Stimulated activated CD8-positive, alpha-beta memory T cell treated with anti-CD3 and anti-CD28 coated beads, Interleukin-15, amount 100 ng/mL, for 24 hours (primary cell): ENCODE measurements around the gene TUBD1.
"Not testable (repeated sequence)": the region's sequence is repeated elsewhere in the genome, so short reads cannot be mapped to it uniquely, and the experiment has no call there.

Experiments used
- DNase-seq: peaks from one replicate; pipeline ENCODE4 v3.0.0-alpha.2; 2020; ENCODE audit warnings: low read depth

TUBD1 gene

DNA sequence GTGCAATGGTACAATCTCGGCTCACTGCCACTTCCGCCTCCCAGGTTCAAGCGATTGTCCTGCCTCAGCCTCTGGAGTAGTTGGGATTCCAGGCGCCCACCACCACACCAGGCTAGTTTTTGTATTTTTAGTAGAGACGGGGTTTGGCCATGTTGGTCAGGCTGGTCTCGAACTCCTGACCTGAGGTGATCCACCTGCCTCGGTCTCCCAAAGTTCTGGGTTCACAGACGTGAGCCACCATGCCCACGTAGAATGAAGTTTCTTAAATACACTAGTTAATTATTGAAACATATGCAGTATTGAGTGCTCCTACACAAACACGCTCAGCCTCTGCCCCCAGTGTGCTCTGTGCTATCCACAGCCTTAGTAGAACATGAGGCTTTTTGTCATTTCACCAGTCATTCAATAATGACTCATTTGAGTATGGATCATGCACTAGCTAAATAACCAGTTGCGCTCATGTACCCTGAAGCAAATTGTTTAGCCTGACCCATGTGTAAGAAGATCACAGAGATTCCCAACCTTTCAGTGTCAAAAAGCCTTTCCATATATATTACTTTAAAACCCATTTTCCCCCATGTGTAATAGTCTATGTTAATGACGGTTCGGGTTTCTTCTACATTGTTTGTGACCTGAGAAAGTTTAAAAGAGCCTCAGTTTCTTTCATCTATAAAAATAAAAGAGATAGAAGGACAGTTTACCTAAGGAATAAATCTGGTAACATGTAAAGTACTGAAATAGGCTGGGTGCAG is 49.7 kb downstream of the TUBD1 start:
- DNase-seq = no peak

DNA sequence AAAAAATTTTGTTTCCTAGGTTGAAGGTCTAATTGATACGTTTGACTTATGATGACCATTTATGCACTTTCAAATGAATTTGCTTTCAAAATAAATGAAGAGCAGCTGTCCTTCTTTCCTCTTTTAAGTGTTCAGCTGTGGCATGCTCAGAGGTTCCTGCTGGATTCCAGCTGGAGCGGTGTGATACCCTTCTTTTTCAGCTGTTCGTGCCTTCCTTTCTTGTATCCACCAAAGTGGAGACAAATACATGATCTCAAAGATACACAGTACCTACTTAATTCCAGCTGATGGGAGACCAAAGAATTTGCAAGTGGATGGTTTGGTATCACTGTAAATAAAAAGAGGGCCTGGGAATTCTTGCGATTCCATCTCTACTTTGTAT is 50.9 kb downstream of the TUBD1 start:
- DNase-seq = not testable (repeated sequence)

DNA sequence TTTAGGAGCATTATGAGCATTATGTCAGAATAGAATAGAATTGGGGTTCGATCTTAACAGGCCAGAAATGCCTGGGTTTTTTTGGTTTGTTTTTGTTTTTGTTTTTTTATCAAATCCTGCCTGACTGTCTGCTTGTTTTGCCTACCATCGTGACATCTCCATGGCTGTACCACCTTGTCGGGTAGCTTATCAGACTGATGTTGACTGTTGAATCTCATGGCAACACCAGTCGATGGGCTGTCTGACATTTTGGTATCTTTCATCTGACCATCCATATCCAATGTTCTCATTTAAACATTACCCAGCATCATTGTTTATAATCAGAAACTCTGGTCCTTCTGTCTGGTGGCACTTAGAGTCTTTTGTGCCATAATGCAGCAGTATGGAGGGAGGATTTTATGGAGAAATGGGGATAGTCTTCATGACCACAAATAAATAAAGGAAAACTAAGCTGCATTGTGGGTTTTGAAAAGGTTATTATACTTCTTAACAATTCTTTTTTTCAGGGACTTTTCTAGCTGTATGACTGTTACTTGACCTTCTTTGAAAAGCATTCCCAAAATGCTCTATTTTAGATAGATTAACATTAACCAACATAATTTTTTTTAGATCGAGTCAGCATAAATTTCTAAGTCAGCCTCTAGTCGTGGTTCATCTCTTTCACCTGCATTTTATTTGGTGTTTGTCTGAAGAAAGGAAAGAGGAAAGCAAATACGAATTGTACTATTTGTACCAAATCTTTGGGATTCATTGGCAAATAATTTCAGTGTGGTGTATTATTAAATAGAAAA is 51.5 kb downstream of the TUBD1 start:
- DNase-seq = not testable (repeated sequence)

DNA sequence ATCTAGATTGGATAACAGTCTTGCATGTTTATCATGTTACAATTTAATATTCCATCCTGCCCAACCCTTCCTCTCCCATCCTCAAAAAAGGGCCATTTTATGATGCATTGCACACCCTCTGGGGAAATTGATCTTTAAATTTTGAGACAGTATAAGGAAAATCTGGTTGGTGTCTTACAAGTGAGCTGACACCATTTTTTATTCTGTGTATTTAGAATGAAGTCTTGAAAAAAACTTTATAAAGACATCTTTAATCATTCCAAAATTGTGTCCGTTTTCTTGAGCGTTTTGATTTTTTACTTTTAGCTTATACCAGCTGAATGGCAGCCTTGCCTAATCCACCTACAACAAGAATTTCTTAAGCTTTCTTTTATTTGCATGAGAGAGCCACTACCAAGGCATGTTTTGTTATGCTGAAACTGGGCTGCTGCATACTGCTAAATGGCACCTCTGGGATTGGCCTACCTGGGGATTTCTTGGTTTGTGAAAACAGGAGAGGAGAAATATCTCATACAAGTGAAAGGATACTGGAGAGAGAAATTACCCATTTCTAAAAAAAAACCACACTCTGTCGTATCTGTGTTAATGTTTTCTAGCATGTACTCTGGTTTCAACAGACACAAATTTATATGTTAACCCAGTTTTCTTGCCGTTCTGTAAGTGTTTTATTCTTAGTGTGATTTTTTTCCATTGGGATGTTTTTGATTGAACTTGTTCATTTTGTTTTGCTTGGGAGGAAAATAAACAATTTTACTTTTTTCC is 52.2 kb downstream of the TUBD1 start:
- no peak for DNase-seq

DNA sequence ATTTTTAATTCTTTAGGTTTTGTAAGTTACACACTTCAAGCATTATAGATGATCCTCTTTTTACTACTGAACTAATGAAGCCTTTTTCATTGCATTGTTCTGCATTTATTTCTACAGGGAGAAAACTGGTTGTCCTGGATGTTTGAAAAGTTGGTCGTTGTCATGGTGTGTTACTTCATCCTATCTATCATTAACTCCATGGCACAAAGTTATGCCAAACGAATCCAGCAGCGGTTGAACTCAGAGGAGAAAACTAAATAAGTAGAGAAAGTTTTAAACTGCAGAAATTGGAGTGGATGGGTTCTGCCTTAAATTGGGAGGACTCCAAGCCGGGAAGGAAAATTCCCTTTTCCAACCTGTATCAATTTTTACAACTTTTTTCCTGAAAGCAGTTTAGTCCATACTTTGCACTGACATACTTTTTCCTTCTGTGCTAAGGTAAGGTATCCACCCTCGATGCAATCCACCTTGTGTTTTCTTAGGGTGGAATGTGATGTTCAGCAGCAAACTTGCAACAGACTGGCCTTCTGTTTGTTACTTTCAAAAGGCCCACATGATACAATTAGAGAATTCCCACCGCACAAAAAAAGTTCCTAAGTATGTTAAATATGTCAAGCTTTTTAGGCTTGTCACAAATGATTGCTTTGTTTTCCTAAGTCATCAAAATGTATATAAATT is 53.0 kb downstream of the TUBD1 start:
- no peak for DNase-seq

DNA sequence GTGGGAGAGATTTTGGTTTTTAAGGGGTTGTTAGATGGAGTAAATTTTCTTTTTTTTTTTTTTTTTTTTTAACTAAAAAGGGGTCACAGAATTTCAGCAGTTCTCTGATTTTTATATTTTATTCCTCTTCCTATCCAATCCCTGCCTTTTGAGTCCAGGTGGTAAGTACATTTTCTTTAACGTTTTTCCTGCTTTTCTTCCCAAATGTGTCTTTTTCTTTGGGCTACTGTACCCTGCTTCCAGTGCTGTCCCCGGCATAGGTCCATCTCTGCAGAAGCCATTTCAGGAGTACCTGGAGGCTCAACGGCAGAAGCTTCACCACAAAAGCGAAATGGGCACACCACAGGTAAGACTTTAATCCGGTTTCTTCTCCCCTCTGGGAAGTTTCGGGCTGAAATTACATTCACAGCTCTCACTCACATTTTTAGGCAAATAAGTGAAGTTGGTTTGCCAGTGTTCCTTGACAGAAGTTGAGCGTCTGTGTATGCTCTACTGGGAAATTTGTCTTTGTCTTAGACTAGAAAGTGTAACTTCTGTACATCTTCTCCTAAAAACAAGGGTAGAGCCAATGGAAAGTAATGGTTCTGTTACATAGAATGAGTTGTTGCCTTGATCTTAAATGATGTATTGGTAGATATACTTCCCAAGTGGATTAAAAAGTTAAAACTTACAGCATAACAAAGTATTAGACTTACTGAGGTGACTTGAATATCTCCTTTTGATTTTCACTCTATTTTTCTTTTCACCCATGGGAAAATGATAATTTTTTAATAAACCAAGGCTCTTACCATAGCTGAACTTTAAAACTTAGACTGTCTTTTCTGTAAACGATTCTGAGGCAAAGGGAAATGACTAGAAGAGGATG is 54.5 kb downstream of the TUBD1 start:
- DNase-seq = no peak

DNA sequence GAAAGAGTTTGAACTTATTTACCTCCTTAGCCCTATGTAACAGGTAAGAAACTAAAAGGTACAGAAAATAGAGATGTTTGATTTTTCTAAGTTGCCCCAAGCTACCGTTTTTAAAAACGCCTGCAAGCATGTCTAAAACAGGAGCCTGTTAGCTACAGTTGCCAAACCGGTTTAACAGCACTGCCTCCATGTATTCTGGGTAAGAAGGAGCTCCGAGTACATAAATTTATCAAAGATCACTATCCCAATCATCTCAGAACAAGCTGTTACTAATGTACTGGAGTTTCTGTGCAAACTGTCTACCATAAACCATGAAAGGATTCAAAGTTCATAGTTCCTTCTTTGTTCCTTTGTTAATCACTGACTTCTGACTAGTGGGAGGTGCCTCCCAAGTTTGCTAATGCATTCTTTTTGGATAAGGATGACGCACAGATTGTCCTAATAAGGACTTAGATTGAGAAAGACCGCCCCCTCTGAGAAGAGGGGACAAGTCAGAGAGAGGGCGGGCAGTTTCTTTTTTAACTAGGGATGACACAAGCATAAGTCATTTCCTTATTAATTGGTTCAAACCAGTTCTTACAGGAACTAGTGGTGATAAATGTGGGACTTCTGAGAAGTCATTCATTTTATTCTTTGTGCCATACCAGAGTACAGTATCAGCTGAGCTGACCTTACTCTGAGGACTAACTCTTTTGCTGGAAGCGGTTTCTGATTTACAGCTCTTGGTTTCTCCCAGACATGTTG is 55.3 kb downstream of the TUBD1 start:
- DNase-seq = no peak

DNA sequence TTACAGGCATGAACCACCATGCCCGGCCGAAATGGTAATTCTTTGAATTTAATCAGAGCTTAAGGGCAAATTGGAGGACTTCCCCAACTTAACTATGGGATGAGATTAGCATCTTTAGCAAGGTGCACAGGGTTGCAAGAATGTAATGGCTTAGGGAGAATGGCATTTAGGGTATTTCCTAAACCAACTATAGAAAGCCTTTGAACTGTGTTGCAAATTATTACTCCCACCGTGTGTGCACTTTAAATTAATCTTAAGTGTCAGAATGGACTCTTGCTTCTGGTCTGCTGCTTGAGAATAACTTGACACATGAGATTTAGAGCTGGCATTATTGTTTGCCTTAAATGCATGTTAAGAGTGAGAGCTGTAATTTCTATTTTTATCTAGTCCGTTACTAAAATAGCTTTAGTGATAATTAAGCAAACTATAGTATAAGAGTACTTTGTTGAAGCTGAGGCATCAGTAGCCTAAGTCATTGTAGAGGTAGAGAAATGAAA is 59.8 kb downstream of the TUBD1 start:
- DNase-seq = no peak

DNA sequence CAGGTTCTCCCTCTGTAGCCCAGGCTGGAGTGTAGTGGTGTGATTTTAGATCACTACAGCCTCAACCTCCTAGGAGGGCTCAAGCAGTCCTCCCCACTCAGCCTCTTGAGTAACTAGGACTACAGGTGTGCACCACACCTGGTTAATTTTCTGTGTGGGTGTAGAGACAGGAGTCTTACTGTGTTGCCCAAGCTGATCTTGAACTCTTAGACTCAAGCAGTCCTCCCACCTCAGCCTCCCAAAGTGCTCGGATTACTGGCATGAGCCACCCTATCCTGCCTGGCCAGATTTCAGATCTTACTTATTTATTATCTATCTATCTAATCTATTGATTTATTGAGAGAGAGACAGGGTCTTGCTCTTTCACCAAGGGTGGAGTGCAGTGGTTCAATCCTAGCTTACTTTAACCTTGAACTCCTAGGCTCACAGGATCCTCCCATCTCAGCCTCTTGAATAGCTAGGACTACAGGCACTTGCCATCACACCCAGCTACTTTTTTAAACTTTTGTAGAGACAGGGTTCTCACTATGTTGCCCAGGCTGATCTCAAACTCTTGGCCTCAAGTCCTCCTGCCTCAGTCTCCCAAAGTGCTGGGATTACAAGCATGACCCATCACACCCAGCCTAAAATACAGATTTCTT is 61.8 kb downstream of the TUBD1 start:
- DNase-seq = no peak

DNA sequence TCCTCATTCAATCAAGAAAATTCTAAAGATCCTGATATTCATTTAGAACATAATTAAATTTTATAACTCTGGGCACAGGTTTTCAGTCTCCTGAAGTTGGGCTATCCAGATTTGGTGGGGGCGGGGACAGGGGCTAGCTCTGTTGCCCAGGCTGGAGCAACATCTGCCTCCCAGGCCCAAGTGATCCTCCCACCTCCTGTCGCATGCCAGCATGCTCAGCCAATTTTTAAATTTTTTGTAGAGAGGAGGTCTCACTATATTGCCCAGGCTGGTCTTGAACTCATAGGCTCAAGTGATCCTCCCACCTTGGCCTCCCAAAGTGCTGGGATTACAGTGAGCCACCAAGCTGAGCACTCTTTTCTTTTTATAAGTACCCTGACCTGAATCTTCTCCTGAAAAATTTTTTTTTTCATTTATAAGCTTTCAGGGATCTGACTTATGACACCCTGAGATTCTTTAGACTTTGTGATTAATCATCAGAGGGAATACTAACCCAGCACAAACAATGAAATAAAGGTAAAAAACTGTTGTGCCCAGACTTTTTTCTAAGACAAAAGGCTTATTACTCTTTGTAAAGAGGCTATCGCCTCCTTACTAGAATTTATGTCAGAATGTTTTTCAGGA is 62.6 kb downstream of the TUBD1 start:
- DNase-seq = no peak

DNA sequence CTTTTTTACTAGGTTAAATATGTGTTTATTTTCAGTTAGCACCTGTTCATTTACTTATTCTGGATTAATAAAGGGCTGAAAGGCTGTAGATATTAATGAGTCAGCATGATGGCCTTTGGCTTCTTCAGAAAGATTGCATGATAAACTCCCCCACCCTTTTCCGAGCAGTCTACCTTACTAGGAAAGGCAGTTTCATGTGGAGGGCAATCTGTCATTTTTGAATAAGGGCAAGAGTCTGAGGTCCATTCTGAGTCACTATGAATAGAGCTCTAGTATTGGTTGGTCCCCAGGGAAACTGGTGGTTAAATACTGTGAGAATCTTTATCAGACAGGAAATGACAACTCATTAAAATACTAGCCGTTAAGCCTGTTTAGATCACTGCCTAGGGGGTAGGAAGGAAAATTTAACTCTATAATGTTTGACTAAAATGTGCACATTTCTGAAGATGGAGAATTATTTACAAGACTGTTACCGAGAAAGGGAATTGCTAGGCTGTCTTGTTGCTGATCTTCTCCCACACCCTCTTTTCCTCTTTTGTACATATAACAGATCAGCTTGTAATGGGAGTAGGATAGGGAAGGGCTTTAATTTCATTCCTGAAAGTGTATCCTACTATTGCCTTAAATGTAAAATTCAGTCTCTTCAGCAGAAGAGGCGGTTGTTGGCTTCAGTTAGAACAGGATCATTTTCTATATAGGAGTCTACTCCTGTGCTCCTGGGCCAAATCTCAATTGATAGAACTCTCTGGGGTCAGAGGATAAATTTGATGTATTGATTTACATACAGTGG is 63.3 kb downstream of the TUBD1 start:
- no peak for DNase-seq

DNA sequence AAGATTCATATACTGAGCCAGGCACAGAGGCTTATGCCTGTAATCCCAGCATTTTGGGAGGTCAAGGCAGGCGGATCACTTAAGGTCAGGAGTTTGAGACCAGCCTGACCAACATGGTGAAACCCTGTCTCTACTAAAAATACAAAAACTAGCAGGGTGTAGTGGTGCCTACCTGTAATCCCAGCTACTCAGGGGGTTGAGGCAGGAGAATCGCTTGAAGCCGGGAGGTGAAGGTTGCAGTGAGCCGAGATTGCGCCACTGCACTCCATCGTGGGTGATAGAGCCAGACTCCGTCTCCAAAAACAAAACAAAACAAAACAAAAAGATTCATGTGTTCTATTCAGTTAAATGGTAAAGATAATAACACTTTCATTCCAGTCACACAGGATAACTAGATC is 63.9 kb downstream of the TUBD1 start:
- DNase-seq = not testable (repeated sequence)

DNA sequence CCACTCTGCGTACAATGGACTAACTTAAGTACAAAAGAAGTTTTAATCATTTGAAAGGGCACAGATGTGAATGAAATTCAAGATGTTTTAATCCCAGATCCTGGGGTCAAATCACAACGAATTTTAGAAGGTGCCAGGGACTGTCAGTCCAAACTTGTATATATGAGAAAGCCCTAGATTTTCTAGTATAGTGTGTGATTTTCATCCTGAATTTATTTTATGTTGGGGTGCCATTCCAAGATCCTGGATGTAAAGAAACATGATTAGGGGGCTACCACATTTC is 64.3 kb downstream of the TUBD1 start:
- no peak for DNase-seq

DNA sequence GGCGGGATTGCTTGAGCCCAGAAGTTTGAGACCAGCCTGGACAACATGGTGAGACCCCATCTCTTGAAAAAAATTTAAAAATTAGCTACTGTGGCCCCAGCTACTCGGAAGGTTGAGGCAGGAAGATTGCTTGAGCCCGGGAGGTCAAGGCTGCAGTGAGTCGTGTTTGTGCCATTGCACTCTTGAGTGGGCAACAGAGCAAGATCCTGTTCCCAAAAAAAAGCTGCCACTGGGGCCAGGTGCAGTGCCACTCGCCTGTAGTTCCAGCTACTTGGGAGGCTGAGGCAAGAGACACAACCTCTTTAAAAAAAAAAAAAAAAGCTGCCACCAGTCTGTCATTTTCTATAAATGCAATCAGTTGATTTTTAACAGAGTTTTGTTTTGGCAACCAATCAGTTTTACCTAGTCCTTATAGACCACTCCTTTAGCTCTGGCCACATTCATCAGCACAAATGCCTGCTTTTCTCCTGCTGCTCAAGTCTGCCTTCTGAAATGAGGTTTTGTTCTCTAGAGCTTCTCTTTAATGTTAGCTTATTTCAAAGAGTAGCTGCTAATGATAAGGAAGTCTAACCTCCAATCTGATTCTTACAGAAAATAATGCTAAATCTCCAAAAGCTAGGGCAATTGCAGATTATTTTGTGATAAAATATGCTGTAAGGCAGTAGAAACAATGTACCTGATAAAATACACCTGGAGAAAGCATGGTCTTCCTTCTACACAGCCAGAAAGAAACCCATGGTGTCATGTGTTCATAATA is 64.8 kb downstream of the TUBD1 start:
- no peak for DNase-seq

DNA sequence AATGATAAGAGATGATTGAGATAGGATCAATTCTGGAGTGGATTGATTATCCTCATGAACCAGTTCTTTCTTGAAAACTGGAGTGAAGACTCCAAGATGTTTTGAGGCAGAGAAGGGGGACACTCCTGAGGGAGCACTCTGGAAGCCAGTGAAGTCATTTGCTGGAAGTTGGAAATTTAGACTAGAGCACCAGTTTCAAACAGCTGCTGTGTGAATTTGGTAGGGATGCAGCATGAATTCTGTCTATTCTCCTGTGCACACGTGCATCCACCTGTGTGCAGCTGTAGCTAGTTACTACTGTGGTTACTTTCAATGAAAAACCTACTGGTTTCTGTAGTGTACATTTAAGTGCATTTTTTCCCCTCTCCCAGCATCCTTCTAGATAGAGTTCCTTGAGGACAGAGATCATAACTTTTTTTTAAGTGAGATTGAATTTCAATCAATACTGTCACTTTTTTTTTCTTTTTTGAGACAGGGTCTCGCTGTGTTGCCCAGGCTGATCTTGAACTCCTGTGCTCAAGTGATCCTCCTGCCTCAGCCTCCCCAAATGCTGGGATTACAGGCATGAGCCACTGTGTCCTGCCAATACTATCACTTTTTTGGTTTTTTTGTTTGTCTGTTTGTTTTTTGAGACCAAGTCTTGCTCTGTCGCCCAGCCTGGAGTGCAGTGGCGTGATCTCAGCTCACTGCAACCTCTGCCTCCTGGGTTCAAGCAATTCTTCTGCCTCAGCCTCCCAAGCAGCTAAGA is 65.9 kb downstream of the TUBD1 start:
- DNase-seq = no peak

DNA sequence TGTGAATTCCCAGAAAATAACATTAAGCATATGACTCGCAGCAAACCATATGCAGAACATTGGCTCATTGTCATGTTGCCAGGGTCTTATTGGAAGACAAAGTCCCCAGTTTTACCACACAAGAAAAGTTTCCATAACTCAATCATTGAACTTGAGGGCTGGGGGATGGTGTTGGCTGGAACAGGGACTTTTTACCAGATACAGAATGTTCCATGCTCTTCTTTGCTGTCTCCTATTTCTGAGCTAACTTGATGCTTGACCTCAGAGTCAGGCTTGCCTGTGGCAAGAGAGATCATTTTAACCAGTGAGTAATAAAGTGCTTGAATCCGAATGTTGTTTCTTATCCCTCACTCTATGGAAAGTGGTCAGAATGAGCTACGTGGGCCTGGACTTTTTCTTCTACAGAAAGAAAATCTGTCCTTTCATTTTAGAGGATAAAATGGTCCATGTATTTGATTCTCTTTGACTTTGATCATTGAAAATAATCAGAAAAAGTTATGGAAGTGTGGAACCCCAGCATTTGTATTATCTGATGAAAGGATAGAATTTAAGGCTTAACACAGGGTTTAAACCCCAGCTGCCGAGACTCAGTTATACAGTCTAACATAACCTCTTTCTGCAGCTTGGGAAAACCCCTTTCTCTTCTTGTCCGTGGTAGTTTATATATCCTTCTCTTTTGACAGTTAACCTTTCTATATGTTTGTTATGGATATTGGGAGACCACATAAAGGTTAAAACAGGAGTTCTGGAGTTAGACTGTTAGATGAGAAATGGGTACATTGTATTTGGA is 67.0 kb downstream of the TUBD1 start:
- DNase-seq = no peak

DNA sequence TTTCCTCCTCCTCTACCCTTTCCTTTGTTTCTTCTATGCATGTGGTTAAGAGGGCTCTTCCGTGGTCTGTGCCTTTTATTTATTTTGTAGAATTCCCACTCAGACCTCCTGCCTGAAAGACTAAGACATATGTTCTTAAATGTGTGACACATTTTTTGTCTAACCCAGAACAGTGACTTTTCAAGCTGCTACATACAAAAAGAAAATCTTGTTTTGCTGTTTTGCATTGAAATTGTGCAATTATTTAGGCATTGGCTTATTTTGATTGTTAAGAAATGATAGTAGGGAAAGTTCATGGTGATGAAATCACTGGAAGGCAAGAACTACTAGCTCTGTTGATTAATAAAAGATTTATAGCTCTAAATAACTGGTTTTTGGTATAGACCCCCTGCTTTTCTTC is 76.8 kb downstream of the TUBD1 start:
- DNase-seq = no peak
